IPS-15b (cell line): Measurements from ENCODE around the gene KLK1.
A peak's percentile ranks its signal among the peaks of the same experiment; 100 is the strongest.

Experiments used
- H3K27me3 ChIP-seq: one replicate; pipeline ENCODE4 v1.6.1; 2013; ENCODE audit warnings: low read length; ENCODE audit not compliant: control insufficient read depth, insufficient read depth
- H3K36me3 ChIP-seq: one replicate; pipeline ENCODE4 v1.6.1; 2013; ENCODE audit warnings: low read length; ENCODE audit not compliant: control insufficient read depth, insufficient read depth
- H3K4me1 ChIP-seq: one replicate; pipeline ENCODE4 v1.6.1; 2013; ENCODE audit warnings: mild to moderate bottlenecking, low read length; ENCODE audit not compliant: control insufficient read depth, insufficient read depth
- H3K4me3 ChIP-seq: one replicate; pipeline ENCODE4 v1.5.1; 2013; ENCODE audit warnings: low read depth, low read length
- H3K9ac ChIP-seq: one replicate; pipeline ENCODE4 v1.6.1; 2013; ENCODE audit warnings: low read depth, mild to moderate bottlenecking, low read length
- H3K9me3 ChIP-seq: one replicate; pipeline ENCODE4 v1.6.1; 2013; ENCODE audit warnings: mild to moderate bottlenecking, low read length; ENCODE audit not compliant: control insufficient read depth, insufficient read depth

KLK1 gene

DNA sequence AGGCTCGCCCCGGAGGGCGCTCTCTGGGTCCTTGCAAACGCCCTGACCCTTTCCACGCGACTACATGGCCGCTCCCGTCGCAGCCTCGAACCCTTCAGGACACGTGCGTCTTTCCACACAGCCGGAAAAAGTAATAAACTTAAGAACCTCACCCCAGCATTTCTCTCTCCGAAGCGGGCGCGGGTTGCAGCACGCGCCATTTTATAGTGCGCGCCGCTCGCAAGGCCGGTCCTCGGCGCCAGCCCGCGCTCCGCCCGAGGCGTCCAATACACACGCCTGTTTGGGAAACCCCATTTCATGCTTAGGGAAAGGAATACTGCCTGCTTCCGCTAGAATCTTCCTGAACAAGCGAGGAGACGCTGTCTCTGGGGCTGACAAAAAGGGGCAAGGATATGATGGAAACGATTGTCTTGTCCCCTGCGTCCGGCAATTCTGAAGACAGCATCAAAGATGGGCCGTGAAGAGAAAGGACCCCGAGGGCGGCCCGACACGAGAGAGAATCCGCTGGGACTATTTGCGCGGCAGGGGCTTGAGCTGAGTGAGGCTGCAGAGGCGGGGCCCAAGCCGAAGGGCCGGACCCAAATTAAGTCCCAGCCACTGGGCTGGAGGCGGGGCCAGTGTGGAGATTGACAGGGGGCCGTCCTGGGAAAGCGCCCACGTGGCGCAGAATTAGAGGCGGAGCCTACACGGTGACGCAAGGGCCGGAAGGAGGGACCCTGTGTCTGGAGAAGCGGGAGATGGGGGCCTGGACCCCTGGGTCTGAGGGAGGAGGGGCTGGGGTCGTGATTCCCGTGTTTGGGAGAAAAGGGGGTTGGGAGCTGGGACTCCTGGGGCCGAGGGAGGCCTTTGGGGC, 18.9 kb downstream of the KLK1 start:
- Histone ChIP-seq H3K36me3 (peaks cover 31% of the 10 kb centered on the region), H3K9me3 (no peaks in the 10 kb centered on the region), H3K4me3 (peak overlapping the region; percentile 94), H3K9ac (peak overlapping the region; percentile 99), H3K4me1 (no peaks in the 10 kb centered on the region), H3K27me3 (peaks cover 7% of the 10 kb centered on the region)

- Histone ChIP-seq H3K9me3 (no peaks in the 10 kb centered on the region), H3K27me3 (peaks cover 7% of the 10 kb centered on the region), H3K36me3 (peaks cover 39% of the 10 kb centered on the region), H3K4me1 (no peaks in the 10 kb centered on the region), H3K9ac (peak overlapping the region; percentile 99), H3K4me3 (peak overlapping the region; percentile 94)
Measured at GRCh38 chr19:50803633-50804419, 19.8 kb downstream of the KLK1 start.

DNA sequence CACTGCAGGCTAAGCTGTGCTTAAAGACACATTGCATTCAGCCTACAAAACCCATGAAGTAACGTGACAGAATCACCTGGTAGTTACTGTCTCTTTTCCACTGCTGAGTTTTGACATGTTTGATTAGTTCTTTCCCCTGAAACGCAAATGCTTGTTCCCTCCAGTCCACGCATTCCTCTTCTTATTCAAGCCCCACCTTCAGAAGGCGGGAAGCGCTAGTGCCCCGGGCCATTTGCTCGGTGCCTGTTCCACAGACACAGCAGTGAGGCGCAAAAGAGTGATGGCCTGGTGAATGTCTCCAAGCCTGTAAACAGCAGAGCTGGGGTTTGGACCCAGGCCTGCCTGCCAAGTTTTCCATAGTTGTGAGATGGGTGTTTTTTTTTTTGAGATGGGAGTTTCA, 22.5 kb downstream of the KLK1 start:
- H3K9ac ChIP-seq = no peak overlapping the region
- no peaks in the 10 kb centered on the region for H3K27me3 ChIP-seq
- peaks cover 59% of the 10 kb centered on the region for H3K36me3 ChIP-seq
- no peaks in the 10 kb centered on the region for H3K9me3 ChIP-seq
- no peak overlapping the region for H3K4me3 ChIP-seq
- no peaks in the 10 kb centered on the region for H3K4me1 ChIP-seq

GRCh38 chr19:50799547-50799851, 24.1 kb downstream of the KLK1 start:
- Histone ChIP-seq H3K27me3 (no peaks in the 10 kb centered on the region), H3K4me1 (no peaks in the 10 kb centered on the region), H3K4me3 (no peak overlapping the region), H3K9ac (no peak overlapping the region), H3K9me3 (no peaks in the 10 kb centered on the region), H3K36me3 (peaks cover 59% of the 10 kb centered on the region)

DNA sequence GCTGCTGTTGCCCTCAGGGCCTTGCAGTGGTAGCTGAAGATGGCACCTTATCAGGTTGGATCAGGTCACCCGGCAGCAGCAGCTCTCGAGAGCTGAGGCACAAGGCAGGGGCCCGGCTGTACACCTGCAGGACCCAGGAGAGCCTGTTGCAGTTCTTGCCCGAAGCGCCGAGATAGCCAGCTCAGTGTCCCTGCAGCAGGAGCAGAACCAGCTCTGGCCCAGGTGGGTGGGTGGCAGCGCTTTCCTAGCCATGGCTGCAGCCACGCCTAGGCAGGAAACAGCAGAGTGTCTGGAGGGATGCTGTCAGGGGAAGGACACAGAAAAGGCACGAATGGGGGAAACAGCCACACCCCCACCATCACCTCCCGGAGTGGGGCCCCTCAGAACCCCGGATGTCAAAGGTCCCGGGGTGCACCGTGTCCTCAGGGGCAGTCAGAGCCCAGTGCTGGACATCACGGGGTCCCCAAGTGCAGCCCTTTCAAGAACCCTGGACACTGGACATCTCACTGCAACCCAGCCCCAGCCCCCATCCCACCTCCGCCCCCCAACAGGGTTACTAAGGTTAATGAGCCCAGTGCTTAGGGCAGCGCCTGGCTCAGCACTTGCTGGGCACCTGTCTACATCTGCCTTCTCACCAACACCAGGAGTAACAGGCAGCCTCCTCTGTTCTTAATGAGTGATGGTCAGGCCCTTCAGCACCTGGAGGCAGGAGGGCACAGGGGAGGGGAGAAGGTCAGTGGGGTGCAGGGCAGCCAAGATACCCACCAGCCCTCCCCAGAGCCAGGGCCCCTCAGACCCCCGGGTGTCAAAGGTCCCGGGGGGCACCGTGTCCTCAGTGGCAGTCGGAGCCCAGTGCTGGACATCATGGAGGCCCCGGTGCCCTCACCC, 24.7 kb downstream of the KLK1 start:
- no peak overlapping the region for H3K9ac ChIP-seq
- H3K36me3 ChIP-seq = peaks cover 58% of the 10 kb centered on the region
- H3K4me3 ChIP-seq = no peak overlapping the region
- H3K27me3 ChIP-seq = no peaks in the 10 kb centered on the region
- H3K4me1 ChIP-seq = no peaks in the 10 kb centered on the region
- H3K9me3 ChIP-seq = no peaks in the 10 kb centered on the region

DNA sequence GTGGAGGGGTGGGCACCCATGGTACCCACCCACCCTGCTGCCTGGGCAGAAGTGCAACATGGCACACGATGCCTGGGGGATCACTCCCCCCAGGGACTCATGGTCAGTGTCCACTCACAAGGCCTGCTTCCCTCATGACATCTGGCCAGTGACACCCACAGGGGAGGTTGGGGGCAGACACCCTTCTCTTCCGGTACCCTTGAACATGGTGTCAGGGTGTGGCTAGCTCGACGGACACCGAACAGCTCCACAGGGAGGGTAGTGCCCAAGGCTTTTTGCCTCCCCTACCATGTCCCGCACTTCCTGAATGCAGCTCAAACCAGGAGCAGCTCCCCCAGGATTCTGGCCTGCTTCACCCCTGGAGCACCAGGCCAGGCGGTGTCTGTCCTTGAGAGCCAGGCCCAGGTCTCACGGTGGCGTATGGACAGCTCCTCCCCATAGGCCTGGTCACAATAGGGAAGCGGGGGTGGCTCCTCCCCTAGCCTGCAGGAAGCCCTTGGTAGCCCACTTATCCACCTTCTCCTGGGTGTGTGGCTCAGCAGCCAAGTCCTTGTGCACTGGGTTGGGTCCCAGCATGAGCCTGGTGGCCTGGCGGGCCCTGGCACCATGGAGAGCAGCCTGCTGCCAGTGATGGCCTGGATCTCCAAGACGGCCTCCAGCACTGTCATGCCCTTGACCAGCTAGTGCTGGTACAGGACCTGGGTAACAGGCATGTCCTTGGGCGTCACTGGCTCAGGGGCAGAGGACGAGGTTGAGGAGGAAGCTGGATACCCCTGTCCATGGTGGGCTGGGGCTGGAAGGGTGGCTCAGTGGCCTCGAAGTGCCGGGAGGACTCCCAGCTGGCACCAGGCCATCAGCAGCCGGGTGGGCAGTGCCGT, 25.6 kb downstream of the KLK1 start:
- Histone ChIP-seq H3K9me3 (no peaks in the 10 kb centered on the region), H3K4me3 (no peak overlapping the region), H3K9ac (no peak overlapping the region), H3K4me1 (no peaks in the 10 kb centered on the region), H3K27me3 (no peaks in the 10 kb centered on the region), H3K36me3 (peaks cover 52% of the 10 kb centered on the region)

GRCh38 chr19:50797429-50797780, 26.2 kb downstream of the KLK1 start:
- Histone ChIP-seq H3K4me3 (no peak overlapping the region), H3K9me3 (no peaks in the 10 kb centered on the region), H3K36me3 (peaks cover 49% of the 10 kb centered on the region), H3K9ac (no peak overlapping the region), H3K27me3 (no peaks in the 10 kb centered on the region), H3K4me1 (no peaks in the 10 kb centered on the region)

GRCh38 chr19:50796634-50797428, 26.8 kb downstream of the KLK1 start:
- Histone ChIP-seq H3K36me3 (peaks cover 43% of the 10 kb centered on the region), H3K9me3 (no peaks in the 10 kb centered on the region), H3K4me1 (no peaks in the 10 kb centered on the region), H3K9ac (no peak overlapping the region), H3K4me3 (no peak overlapping the region), H3K27me3 (no peaks in the 10 kb centered on the region)

DNA sequence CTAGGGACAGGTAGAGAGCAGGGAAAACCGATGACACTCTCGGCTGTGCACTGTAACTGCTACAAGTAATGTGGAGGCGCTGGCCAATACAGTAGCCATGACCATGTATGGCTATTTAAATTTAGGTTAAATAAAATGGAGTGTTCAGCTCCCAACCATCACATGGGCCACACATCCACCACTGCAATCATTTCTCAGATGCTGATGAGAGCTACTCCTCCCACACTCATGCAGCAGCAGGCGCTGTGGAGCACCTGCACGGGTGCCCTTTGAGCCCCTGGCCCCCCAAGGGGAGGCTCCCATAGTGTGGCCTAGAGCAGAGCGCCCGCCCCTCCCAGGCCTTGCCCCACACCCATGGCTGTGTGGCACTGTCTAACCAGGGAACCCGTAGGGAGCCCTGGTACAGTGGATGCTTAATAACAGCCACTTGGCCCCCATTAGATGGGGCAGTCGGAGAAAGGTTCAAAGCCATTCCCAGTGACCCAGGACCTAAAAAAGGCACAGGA, 27.4 kb downstream of the KLK1 start:
- Histone ChIP-seq H3K9me3 (no peaks in the 10 kb centered on the region), H3K9ac (no peak overlapping the region), H3K27me3 (no peaks in the 10 kb centered on the region), H3K36me3 (peaks cover 40% of the 10 kb centered on the region), H3K4me1 (no peaks in the 10 kb centered on the region), H3K4me3 (no peak overlapping the region)

DNA sequence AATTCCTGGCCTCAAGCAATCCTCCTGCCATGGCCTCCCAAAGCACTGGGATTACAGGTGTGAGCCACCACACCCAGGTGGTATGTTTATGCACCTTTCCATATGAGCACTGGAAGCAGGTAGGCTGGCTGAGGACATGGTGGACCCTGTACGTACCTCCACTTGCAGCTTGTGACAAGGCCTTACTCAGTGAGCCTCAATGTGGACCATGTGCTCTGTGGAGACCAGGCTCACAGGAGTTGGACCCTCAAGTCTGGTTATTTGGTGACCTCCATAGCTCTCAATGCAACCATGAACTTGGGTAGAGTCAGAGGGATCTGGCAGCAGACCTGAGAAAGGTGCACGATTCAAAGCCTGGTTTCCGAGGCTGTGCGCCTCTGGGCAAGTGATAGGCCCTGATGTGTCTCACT, 27.9 kb downstream of the KLK1 start:
- Histone ChIP-seq H3K9ac (no peak overlapping the region), H3K4me3 (no peak overlapping the region), H3K27me3 (no peaks in the 10 kb centered on the region), H3K4me1 (no peaks in the 10 kb centered on the region), H3K36me3 (peaks cover 35% of the 10 kb centered on the region), H3K9me3 (no peaks in the 10 kb centered on the region)
